Panc1 (cell line): Measurements from ENCODE around the gene CDKAL1. TPM values are rescaled to one million over a fixed set of nuclear protein-coding genes. Genes with fewer than 3 reads are reported as not detected.

ENCODE experiments used
- ATAC-seq: fragments of 200-7000 bp; cut with Tn5 transposase; 2 replicates; pipeline ENCODE4 v1.9.1; 2020; ENCODE audit warnings: mild to moderate bottlenecking, moderate library complexity
- BruUV-seq: library from RNA; stranded (reverse); fragments of 400-500 nt; replicated peaks from 2 replicates; lab custom pipeline; 2021; lab: Mats Ljungman, UMichigan
- CTCF ChIA-PET: fragments of 300-600 bp; sonication (Branson Sonifier 250); formaldehyde crosslinking; loops from one replicate; lab custom pipeline; 2022; ENCODE audit warnings: antibody characterized with exemption; lab: Charles Lee
- POLR2A ChIA-PET: fragments of 300-600 bp; sonication (Branson Sonifier 250); formaldehyde crosslinking; loops from one replicate; lab custom pipeline; 2022; ENCODE audit warnings: antibody characterized with exemption; lab: Charles Lee
- DNase-seq: peaks from one replicate; pipeline ENCODE4 v3.0.0-alpha.2; 2010; ENCODE audit warnings: low read depth, low spot score
- H3K27ac ChIP-seq: 2 replicates; pipeline ENCODE4 v1.5.1; 2011; ENCODE audit warnings: mild to moderate bottlenecking, low read length, inconsistent platforms
- H3K27me3 ChIP-seq: fragments of 200-500 bp; sonication (Bioruptor generic); 2 replicates; pipeline ENCODE4 v1.6.0; 2014; ENCODE audit warnings: low read length, inconsistent platforms; ENCODE audit not compliant: control insufficient read depth, insufficient read depth
- H3K36me3 ChIP-seq: fragments of 200-500 bp; sonication (Bioruptor generic); 2 replicates; pipeline ENCODE4 v1.5.1; 2014; ENCODE audit warnings: inconsistent platforms, mild to moderate bottlenecking, low read length, moderate library complexity; ENCODE audit not compliant: control insufficient read depth, insufficient read depth
- H3K4me1 ChIP-seq: 2 replicates; pipeline ENCODE4 v1.5.1; 2011; ENCODE audit warnings: inconsistent platforms, mild to moderate bottlenecking, low read length, moderate library complexity; ENCODE audit not compliant: control insufficient read depth, insufficient read depth
- H3K4me3 ChIP-seq, 2 experiments: 2 replicates each; pipeline ENCODE4 v1.5.1; 2011 to 2012; ENCODE audit warnings: low read depth in 2 of 2, low read length in 2 of 2, mild to moderate bottlenecking in 2 of 2, inconsistent platforms in 1 of 2, moderate library complexity in 1 of 2
- H3K9me3 ChIP-seq: fragments of 200-500 bp; sonication (Bioruptor generic); 2 replicates; pipeline ENCODE4 v1.5.1; 2014; ENCODE audit warnings: low read depth, mild to moderate bottlenecking, inconsistent platforms, low read length, moderate library complexity; ENCODE audit not compliant: control insufficient read depth, insufficient read depth
- CTCF ChIP-seq: fragments of 450-650 bp; IDR thresholded peaks from 2 replicates; pipeline ENCODE4 v1.5.1; 2017; ENCODE audit warnings: mild to moderate bottlenecking
- POLR2AphosphoS5 ChIP-seq: IDR thresholded peaks from 2 replicates; pipeline ENCODE4 v1.6.1; 2012; ENCODE audit warnings: mild to moderate bottlenecking, low read depth, low read length, moderate library complexity
- REST ChIP-seq, 2 experiments: IDR thresholded peaks; 2 replicates each; pipeline ENCODE4 v1.6.1; 2011 to 2012; ENCODE audit warnings: low read depth in 2 of 2, control low read depth in 1 of 2, low read length in 1 of 2, mild to moderate bottlenecking in 1 of 2, moderate library complexity in 1 of 2; ENCODE audit not compliant: insufficient read depth in 1 of 2
- SIN3A ChIP-seq: IDR thresholded peaks from 2 replicates; pipeline ENCODE4 v1.6.1; 2012; ENCODE audit warnings: low read depth, mild to moderate bottlenecking, low read length, moderate library complexity, borderline replicate concordance; ENCODE audit not compliant: insufficient read depth
- TCF7L2 ChIP-seq: IDR thresholded peaks from 2 replicates; pipeline ENCODE4 v1.6.1; 2011; ENCODE audit warnings: mild to moderate bottlenecking, low read depth, low read length, inconsistent platforms
- in situ Hi-C: cut with HindIII; loops from 2 replicates; pipeline ENCODE4 v1.10.0; 2016; ENCODE audit warnings: low sequenced_read_pairs, low pct_unique_long_range_greater_than_20kb
- intact Hi-C: fragments of 100-400 bp; cut with micrococcal nuclease; formaldehyde crosslinking; loops from one replicate; pipeline ENCODE4 v1.10.0; 2022; ENCODE audit not compliant: unreplicated experiment
- total RNA-seq: library from RNA; stranded (reverse); gene quantifications from one replicate; pipeline ENCODE4 v1.2.1, GENCODE V29; 2021; ENCODE audit not compliant: unreplicated experiment

Gene CDKAL1
- total RNA-seq, 1 experiment from 2014 or later, result 14.5 TPM

GRCh38 chr6:21219856-21220255 lies 685.6 kb downstream of the CDKAL1 start:
- Histone ChIP-seq H3K36me3 (no peaks in the 10 kb centered on the region), H3K4me3 (no peak overlapping the region), H3K4me1 (no peaks in the 10 kb centered on the region), H3K27me3 (no peaks in the 10 kb centered on the region), H3K27ac (no peak overlapping the region), H3K9me3 (no peaks in the 10 kb centered on the region)
- no TSS peak for BruUV-seq
- CTCF ChIA-PET, result no interaction called here
- in situ Hi-C loops, result no loop called here
- TF ChIP-seq REST (IDR thresholded peaks at IDR 0.05; ENCODE audit: insufficient read depth in 1 of 2, low read depth in 2 of 2, low read length in 1 of 2) (no peak), CTCF (no peak), TCF7L2 (no peak), POLR2AphosphoS5 (no peak), SIN3A (no peak)
- POLR2A ChIA-PET, result no interaction called here
- intact Hi-C loops, result no loop called here
- no peak for ATAC-seq
- no peak for DNase-seq

- no peak for TF ChIP-seq TCF7L2
- TF ChIP-seq POLR2AphosphoS5, result no peak
- TF ChIP-seq CTCF, result no peak
- no peak for TF ChIP-seq SIN3A
- no peak for TF ChIP-seq REST (IDR thresholded peaks at IDR 0.05; ENCODE audit: insufficient read depth in 1 of 2, low read depth in 2 of 2, low read length in 1 of 2)
- ChIA-PET POLR2A (no interaction called here), CTCF (no interaction called here)
- no peak overlapping the region for H3K27ac ChIP-seq
- no peak overlapping the region for H3K4me3 ChIP-seq
- H3K27me3 ChIP-seq, result no peaks in the 10 kb centered on the region
- no peaks in the 10 kb centered on the region for H3K9me3 ChIP-seq
- intact Hi-C loops, result no loop called here
- in situ Hi-C loops, result no loop called here
- no peaks in the 10 kb centered on the region for H3K4me1 ChIP-seq
- H3K36me3 ChIP-seq, result no peaks in the 10 kb centered on the region
- ATAC-seq, result no peak
- DNase-seq, result no peak
- no TSS peak for BruUV-seq
These were observed 686.2 kb downstream of the CDKAL1 start for GRCh38 chr6:21220271-21220987.
